Measurements from ENCODE around the gene BHMT. TPM values are rescaled to one million over a fixed set of nuclear protein-coding genes. Genes with fewer than 3 reads are reported as not detected.
"Not testable (repeated sequence)": the region's sequence is repeated elsewhere in the genome, so short reads cannot be mapped to it uniquely, and the experiment has no call there.

BHMT gene
- total RNA-seq, 1 experiment from 2014 or later, result not detected

DNA sequence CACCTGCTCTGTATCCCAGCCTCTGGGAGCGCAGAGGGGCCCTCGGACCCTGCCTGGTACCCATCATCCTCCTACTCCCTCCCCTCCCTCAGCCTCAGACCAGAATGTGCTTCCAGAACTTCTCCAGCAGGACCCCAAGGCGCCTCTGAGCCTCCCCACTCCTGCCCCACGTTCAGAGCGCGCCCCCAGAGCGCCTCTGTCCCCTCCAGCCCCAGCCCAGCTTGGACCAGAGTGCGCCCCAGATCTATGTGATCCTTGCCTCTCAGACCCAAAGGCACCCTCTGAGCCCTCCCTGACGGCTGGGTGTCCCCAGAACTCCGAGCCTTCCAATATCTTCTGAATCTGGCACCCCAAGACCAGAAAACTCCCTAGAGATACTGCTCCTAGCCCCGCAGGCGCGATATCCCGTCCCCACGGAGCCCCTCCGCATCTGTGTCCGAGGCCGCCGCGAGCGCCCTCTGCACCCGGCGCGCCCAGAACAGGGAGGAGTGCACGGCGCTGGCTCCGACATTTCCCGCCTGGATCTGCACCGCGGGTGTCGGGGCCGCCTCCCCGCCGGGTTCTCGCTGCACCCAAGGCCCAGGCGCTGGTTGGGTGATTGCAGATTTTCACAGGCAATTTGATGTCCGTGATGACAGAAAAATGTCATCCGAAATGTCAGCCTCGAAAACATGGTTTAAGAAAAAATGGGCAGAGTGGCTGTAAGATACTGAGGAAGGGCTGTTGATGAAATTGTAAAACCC is 522 bp downstream of the BHMT start:
- DNase-seq (ENCODE audit: low read depth), result no peak

- no peak for DNase-seq (ENCODE audit: low read depth)
Observed at GRCh38 chr5:79112703-79113058, 1.1 kb downstream of the BHMT start.

- no peak for DNase-seq (ENCODE audit: low read depth)
Observed at GRCh38 chr5:79119486-79119885, 7.9 kb downstream of the BHMT start.

- peak; percentile 11 for DNase-seq (ENCODE audit: low read depth)
Observed at GRCh38 chr5:79120221-79120620, 8.6 kb downstream of the BHMT start.

DNA sequence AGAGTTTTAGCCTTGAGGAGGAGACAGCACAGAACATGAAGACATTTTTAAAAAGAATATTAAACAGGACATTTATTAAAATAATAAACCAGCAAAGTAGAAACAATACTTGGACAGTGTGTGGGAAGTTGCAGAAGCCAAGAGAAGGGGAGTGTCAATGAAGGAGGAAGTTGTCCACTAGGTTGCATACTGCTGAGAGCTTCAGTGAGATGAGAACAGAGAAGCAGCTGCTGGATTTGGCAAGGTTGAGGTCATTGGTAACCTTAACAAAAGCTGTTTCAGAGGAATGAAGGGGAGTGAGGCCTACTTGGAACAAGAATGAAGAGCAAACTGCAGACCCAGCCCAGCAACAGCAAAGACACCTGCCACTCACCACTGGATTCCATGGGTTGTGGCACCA is 11.4 kb downstream of the BHMT start:
- DNase-seq (ENCODE audit: low read depth), result no peak

GRCh38 chr5:79124607-79125006 is 13.0 kb downstream of the BHMT start:
- DNase-seq (ENCODE audit: low read depth), result no peak

DNA sequence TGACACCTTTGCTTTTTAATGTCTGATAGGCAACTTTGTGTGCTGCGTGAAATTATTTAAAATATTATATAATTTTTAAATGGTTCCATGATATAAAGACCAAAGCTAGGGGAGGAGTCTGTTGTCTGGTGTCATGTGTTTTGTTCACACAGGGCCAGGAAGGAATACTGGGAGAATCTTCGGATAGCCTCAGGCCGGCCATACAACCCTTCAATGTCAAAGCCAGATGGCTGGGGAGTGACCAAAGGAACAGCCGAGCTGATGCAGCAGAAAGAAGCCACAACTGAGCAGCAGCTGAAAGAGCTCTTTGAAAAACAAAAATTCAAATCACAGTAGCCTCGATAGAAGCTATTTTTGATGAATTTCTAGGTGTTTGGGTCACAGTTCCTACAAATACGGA is 19.2 kb downstream of the BHMT start:
- no peak for DNase-seq (ENCODE audit: low read depth)

- peak; percentile 42 for DNase-seq (ENCODE audit: low read depth)
Observed at GRCh38 chr5:79133121-79133656, 21.6 kb downstream of the BHMT start.

DNA sequence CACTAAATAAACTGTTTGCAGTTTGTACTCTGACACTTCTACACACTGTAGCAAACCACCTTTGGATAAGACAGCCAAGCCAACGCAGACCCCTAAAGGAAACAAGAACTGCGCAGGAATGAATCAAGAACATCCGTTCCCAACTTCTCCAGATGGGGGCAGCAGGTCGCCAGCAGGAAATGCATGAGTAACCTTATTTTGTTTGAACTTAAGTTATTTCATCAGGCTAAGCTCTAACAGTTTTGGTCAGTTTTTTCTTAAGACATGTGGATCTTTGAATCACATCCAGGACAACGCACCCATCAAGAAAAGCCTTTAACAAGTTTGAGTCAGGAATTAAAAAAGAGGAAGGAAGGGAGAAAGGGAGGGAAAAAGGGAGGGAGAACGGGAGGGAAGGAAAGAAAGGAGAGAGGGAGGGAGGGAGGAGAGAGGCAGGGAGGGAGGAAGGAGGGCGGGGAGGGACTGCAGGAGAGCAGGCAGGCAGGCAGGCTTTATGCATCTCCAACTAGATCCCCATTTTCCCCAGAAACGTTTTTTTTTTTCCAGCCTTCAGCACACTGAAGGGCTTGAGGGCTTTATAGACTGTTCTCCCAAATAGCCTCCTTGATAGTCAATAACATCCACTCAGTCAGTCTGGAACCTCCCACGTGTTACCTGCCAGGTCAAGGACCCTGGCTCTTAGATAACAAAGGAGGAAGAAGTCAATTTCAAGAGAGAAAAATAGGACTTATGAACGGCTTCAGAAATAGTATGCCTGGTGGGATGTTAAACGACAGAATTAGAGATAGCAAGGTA is 22.2 kb downstream of the BHMT start:
- peak; percentile 71 for DNase-seq (ENCODE audit: low read depth)

GRCh38 chr5:79135790-79136553 is 24.4 kb downstream of the BHMT start:
- no peak for DNase-seq (ENCODE audit: low read depth)

GRCh38 chr5:79136618-79137017 is 25.0 kb downstream of the BHMT start:
- DNase-seq (ENCODE audit: low read depth), result no peak

GRCh38 chr5:79140553-79140952 is 28.9 kb downstream of the BHMT start:
- no peak for DNase-seq (ENCODE audit: low read depth)

GRCh38 chr5:79143684-79144379 is 32.2 kb downstream of the BHMT start:
- peak; percentile 63 for DNase-seq (ENCODE audit: low read depth)

- DNase-seq (ENCODE audit: low read depth), result no peak
Observed at GRCh38 chr5:79147076-79147475, 35.5 kb downstream of the BHMT start.

- DNase-seq (ENCODE audit: low read depth), result no peak
Observed at GRCh38 chr5:79149433-79149832, 37.8 kb downstream of the BHMT start.

GRCh38 chr5:79151942-79152671 is 40.5 kb downstream of the BHMT start:
- no peak for DNase-seq (ENCODE audit: low read depth)

GRCh38 chr5:79157305-79157704 is 45.7 kb downstream of the BHMT start:
- no peak for DNase-seq (ENCODE audit: low read depth)

DNA sequence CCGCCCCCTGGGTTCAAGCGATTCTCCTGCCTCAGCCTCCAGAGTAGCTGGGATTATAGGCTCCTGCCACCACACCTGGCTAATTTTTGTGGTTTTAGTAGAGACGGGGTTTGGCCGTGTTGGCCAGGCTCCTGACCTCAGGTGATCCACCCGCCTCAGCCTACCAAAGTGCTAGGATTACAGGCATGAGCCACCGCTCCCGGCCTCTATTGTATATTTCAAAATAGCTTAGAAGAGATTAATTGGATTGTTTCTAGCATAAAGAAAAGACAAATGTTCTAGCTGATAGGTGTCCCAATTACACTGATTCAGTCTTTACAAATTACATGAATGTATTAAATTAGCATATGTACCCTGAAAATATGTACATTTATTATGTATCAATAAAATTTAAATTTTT is 50.0 kb downstream of the BHMT start:
- DNase-seq (ENCODE audit: low read depth), result not testable (repeated sequence)

- no peak for DNase-seq (ENCODE audit: low read depth)
Observed at GRCh38 chr5:79168031-79168430, 56.4 kb downstream of the BHMT start.

DNA sequence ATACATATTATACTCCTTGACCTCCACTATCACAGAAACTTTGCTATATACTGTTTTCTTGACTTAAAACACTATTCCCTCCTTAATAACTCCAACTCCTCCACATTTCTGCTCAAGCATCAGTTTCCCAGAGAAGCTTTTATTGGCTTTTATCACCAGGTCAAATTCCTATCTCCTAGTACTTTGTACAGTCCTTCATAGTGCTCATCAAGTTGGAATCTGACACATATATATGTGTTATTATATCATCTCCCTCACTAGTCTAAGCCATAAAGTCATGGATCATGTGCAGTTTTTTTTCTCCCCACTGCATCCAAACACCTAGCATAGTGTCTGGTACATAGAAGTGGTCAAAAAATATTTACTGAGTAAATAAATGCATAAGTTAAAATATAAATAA is 59.1 kb downstream of the BHMT start:
- no peak for DNase-seq (ENCODE audit: low read depth)

DNA sequence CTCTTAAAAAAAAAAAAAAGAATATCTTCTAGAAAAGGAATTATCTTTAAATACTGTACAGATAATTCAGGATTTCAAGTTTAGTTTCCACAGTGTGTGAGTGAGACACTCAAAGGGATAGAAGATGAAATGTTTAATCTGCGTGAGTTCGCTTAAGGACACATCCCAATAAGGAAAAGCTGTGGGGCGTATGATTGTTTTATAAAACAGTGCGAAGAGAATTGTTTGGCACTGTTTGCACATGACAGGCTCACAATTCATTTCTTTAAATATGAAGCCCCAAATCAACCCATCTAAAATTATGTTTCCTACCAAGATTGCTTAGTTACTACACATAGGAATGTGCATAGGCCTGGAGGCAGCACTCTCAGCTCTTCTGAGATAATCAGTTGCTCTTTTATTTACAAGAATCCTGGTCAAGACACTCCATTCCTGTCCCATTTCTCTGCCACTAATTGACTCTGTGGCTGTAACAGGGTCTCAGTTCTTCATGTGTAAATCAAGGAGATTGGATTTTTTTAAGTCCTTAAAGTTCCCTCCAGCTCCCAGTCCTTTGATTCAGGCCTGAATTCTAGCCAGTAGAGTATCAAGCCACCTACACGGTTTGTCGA is 60.1 kb downstream of the BHMT start:
- no peak for DNase-seq (ENCODE audit: low read depth)
